ENCODE measurements around the gene ELMO1. TPM values are rescaled to one million over a fixed set of nuclear protein-coding genes. Genes with fewer than 3 reads are reported as not detected.

The ELMO1 gene
- polyA plus RNA-seq, 2 of the 4 experiments (the other 2 are of a cell fraction): 2.3 to 6.1 TPM

DNA sequence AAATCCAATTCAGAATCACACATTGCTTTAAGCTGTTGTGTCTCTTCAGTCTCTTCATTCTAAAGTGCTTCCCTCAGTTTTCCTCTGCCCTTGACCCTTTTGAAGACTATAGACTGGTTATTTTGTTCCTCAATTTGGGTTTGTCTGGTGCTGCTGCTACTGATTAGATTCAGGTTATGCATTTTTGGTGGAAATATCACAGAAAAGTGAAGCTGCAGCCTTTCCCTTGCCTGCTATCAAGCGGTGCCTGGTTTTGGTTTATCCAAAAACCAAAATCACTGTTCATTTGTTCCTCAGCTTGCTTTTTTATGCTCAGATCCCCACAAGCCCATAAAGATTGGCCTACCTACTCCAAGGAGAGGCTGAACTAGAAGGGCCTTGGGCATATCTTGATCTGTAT lies 55.2 kb downstream of the ELMO1 start:
- Histone ChIP-seq H3K9me3 (no peaks in the 10 kb centered on the region), H3K4me2 (no peak overlapping the region), H3K27ac (no peak overlapping the region), H3K4me1 (peaks cover 5% of the 10 kb centered on the region; the same call in 1 of the 3 replicates), H3K4me3 (no peak overlapping the region)
- no peak for DNase-seq (ENCODE audit: low read depth in 1 of 2, low spot score in 1 of 2)
- ChIA-PET CTCF (interaction anchor here (1.2 to 1.5 kb wide), 2 partner anchors 8 to 109 kb away, joined by 3 to 4 read pairs; no protein-coding TSS in a partner anchor), POLR2A (no interaction called here)
- TF ChIP-seq ESRRA (IDR thresholded peaks at IDR 0.05; ENCODE audit: borderline replicate concordance, low read length): no peak
- no peak for TF ChIP-seq EP300 (IDR thresholded peaks at IDR 0.05)
- TF ChIP-seq JUNB (IDR thresholded peaks at IDR 0.05): no peak
- no peak for TF ChIP-seq RNF2 (IDR thresholded peaks at IDR 0.05; ENCODE audit: borderline replicate concordance, low read depth)
- TF ChIP-seq ZFP36 (IDR thresholded peaks at IDR 0.05; ENCODE audit: borderline replicate concordance, partially characterized antibody): no peak
- 85% methylated on average over 1 of the region's 1 CpG for WGBS (ENCODE audit: missing lambda C conversion rate)
- no peak for ATAC-seq
- FAIRE-seq: no peak

DNA sequence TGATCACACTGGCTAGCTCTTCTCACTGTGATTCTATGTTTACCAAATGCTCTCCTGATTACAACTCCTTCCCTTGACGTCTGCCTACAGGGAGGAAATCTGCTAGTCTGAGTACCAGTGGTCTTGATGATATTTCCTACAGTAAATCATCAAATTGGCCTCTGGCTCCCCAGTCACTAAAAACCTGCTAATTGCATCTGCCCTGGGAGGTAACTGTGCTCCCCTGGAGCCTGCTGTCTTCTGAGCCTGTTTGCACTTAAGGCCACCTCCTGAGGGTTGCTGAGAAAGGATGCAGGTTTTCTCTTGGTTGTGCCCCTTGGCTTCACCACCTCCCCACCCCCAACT lies 56.0 kb downstream of the ELMO1 start:
- Histone ChIP-seq H3K4me2 (no peak overlapping the region), H3K4me3 (no peak overlapping the region), H3K9me3 (no peaks in the 10 kb centered on the region), H3K27ac (no peak overlapping the region), H3K4me1 (peaks cover 5% of the 10 kb centered on the region; the same call in 1 of the 3 replicates)
- no peak for ATAC-seq
- CTCF ChIA-PET: interaction anchor here (0.6 to 0.8 kb wide), 2 partner anchors 19 to 158 kb away, joined by 3 read pairs; no protein-coding TSS in a partner anchor
- no peak for DNase-seq (ENCODE audit: low read depth in 1 of 2, low spot score in 1 of 2)
- TF ChIP-seq HOXA7 (CRISPR knock-in tag; IDR thresholded peaks at IDR 0.05): no peak
- TF ChIP-seq MAZ (IDR thresholded peaks at IDR 0.05; ENCODE audit: borderline replicate concordance, low read depth, low read length): no peak
- no peak for TF ChIP-seq NR3C1 (IDR thresholded peaks at IDR 0.05)
- no peak for TF ChIP-seq FOXS1 (CRISPR knock-in tag; IDR thresholded peaks at IDR 0.05)
- TF ChIP-seq HEYL (CRISPR knock-in tag; IDR thresholded peaks at IDR 0.05): no peak
- 56% methylated on average over 1 of the region's 1 CpG for WGBS (ENCODE audit: missing lambda C conversion rate)
- POLR2A ChIA-PET: no interaction called here
- FAIRE-seq: no peak

DNA sequence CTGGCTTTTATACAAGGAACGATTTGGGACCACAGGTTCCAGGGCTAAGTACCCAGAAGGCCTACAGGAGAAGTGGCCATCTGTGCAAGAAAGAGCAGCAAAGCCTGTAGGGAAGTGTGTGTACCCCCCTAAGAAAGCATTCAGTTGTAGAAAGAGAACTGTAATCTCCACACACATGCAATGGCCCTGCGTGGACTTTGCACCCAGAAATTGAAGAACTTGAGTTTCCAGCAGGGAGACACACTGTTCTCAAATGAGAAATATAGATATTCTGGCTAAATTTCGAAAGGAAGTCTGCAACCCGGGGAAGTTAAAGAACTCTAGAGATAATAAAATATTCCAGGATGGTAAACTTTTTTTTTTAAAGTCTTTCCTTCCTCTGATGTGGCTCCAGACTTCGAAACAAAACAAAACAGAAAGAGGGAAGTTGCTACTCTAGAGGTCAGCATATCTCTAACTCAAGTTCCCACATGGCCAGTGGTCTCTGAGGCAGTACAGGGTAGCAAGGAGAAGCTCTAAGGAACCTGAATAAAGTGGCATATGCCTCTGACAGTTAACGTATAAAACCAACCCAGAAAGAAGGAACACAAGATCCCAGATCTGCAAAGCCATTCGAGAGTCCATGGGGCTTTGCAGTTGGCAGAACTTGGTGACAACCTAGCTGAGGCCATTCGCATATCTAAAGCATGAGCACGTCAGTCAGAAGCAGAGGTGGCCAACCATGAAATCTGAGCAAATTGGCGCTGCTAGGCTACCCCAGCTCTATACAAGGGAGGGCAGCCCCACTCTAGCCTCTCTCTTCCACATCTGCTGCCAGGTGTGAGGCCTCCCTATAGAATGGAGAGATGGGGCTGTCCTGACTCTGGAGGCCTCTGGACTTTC lies 56.6 kb downstream of the ELMO1 start:
- Histone ChIP-seq H3K4me1 (peaks cover 5% of the 10 kb centered on the region; the same call in 1 of the 3 replicates), H3K4me2 (no peak overlapping the region), H3K9me3 (no peaks in the 10 kb centered on the region), H3K4me3 (no peak overlapping the region), H3K27ac (no peak overlapping the region)
- no peak for TF ChIP-seq CHD4 (IDR thresholded peaks at IDR 0.05; ENCODE audit: borderline replicate concordance)
- TF ChIP-seq, protein P1, sequence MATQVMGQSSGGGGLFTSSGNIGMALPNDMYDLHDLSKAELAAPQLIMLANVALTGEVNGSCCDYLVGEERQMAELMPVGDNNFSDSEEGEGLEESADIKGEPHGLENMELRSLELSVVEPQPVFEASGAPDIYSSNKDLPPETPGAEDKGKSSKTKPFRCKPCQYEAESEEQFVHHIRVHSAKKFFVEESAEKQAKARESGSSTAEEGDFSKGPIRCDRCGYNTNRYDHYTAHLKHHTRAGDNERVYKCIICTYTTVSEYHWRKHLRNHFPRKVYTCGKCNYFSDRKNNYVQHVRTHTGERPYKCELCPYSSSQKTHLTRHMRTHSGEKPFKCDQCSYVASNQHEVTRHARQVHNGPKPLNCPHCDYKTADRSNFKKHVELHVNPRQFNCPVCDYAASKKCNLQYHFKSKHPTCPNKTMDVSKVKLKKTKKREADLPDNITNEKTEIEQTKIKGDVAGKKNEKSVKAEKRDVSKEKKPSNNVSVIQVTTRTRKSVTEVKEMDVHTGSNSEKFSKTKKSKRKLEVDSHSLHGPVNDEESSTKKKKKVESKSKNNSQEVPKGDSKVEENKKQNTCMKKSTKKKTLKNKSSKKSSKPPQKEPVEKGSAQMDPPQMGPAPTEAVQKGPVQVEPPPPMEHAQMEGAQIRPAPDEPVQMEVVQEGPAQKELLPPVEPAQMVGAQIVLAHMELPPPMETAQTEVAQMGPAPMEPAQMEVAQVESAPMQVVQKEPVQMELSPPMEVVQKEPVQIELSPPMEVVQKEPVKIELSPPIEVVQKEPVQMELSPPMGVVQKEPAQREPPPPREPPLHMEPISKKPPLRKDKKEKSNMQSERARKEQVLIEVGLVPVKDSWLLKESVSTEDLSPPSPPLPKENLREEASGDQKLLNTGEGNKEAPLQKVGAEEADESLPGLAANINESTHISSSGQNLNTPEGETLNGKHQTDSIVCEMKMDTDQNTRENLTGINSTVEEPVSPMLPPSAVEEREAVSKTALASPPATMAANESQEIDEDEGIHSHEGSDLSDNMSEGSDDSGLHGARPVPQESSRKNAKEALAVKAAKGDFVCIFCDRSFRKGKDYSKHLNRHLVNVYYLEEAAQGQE (IDR thresholded peaks at IDR 0.05): no peak
- no peak for TF ChIP-seq POLR2A (IDR thresholded peaks at IDR 0.05; ENCODE audit: low read length)
- no peak for TF ChIP-seq ZSCAN20 (CRISPR knock-in tag; IDR thresholded peaks at IDR 0.05)
- TF ChIP-seq BHLHE40 (IDR thresholded peaks at IDR 0.05; ENCODE audit: low read depth, low read length): no peak
- TF ChIP-seq EHMT2 (IDR thresholded peaks at IDR 0.05; ENCODE audit: low read depth): no peak
- TF ChIP-seq TP53 (CRISPR knock-in tag; IDR thresholded peaks at IDR 0.05): no peak
- WGBS (ENCODE audit: missing lambda C conversion rate): 65% methylated on average over 10 of the region's 10 CpGs
- FAIRE-seq: no peak
- ATAC-seq: no peak
- POLR2A ChIA-PET: no interaction called here
- CTCF ChIA-PET: interaction anchor here (0.6 to 0.8 kb wide), 2 partner anchors 18 to 157 kb away, joined by 3 read pairs; no protein-coding TSS in a partner anchor
- DNase-seq (ENCODE audit: low read depth in 1 of 2, low spot score in 1 of 2): no peak

Measured in A549 (cell line).